GM21786 (cell line): ENCODE data around the gene FUT8.

Experiments
- ATAC-seq: cut with Tn5 transposase; IDR thresholded peaks from one replicate; pipeline ENCODE4 v1.9.1; 2021; ENCODE audit not compliant: unreplicated experiment

FUT8 gene

GRCh38 chr14:65487783-65488494 lies 75.4 kb downstream of the FUT8 start:
- ATAC-seq = no peak

- ATAC-seq = no peak
Observed at GRCh38 chr14:65491274-65491673, 78.7 kb downstream of the FUT8 start.

- ATAC-seq = no peak
Observed at GRCh38 chr14:65492266-65492665, 79.7 kb downstream of the FUT8 start.

- no peak for ATAC-seq
Observed at GRCh38 chr14:65495196-65495595, 82.7 kb downstream of the FUT8 start.

GRCh38 chr14:65496178-65496993 lies 83.9 kb downstream of the FUT8 start:
- ATAC-seq = no peak

GRCh38 chr14:65499138-65499537 lies 86.6 kb downstream of the FUT8 start:
- ATAC-seq = no peak

GRCh38 chr14:65500075-65500474 lies 87.5 kb downstream of the FUT8 start:
- ATAC-seq = no peak

GRCh38 chr14:65501328-65501727 lies 88.8 kb downstream of the FUT8 start:
- peak; percentile 42 for ATAC-seq

GRCh38 chr14:65502676-65503124 lies 90.2 kb downstream of the FUT8 start:
- ATAC-seq = no peak

- ATAC-seq = no peak
Observed at GRCh38 chr14:65503771-65504170, 91.2 kb downstream of the FUT8 start.

GRCh38 chr14:65506801-65507200 lies 94.3 kb downstream of the FUT8 start:
- no peak for ATAC-seq

GRCh38 chr14:65509842-65510241 lies 97.3 kb downstream of the FUT8 start:
- ATAC-seq = no peak

GRCh38 chr14:65513671-65514070 lies 101.1 kb downstream of the FUT8 start:
- ATAC-seq = no peak

GRCh38 chr14:65517635-65518542 lies 105.4 kb downstream of the FUT8 start:
- no peak for ATAC-seq

GRCh38 chr14:65528069-65528468 lies 115.5 kb downstream of the FUT8 start:
- no peak for ATAC-seq

- ATAC-seq = no peak
Observed at GRCh38 chr14:65531148-65531547, 118.6 kb downstream of the FUT8 start.

GRCh38 chr14:65533736-65534404 lies 121.3 kb downstream of the FUT8 start:
- no peak for ATAC-seq

GRCh38 chr14:65536781-65537423 lies 124.4 kb downstream of the FUT8 start:
- no peak for ATAC-seq

- ATAC-seq = no peak
Observed at GRCh38 chr14:65548878-65549277, 136.3 kb downstream of the FUT8 start.

GRCh38 chr14:65549429-65549828 lies 136.9 kb downstream of the FUT8 start:
- ATAC-seq = no peak
